Nephron progenitor cell (in vitro differentiated cells): ENCODE results near the gene PSMD2.

Source experiments
- DNase-seq: peaks from one replicate; pipeline ENCODE4 v3.0.0; 2021
- H3K27ac Mint-ChIP-seq: 2 replicates; pipeline ENCODE4 v1.8.0; 2021; ENCODE audit warnings: mild to moderate bottlenecking, moderate library complexity, mixed read lengths
- H3K27me3 Mint-ChIP-seq: 2 replicates; pipeline ENCODE4 v1.8.0; 2021; ENCODE audit warnings: mild to moderate bottlenecking, low read depth, mixed read lengths; ENCODE audit not compliant: poor library complexity
- H3K36me3 Mint-ChIP-seq: 2 replicates; pipeline ENCODE4 v1.8.0; 2021; ENCODE audit warnings: low read depth, mixed read lengths
- H3K4me1 Mint-ChIP-seq: 2 replicates; pipeline ENCODE4 v1.8.0; 2021; ENCODE audit warnings: mixed read lengths
- H3K4me3 Mint-ChIP-seq: 2 replicates; pipeline ENCODE4 v1.8.0; 2021; ENCODE audit warnings: mild to moderate bottlenecking, moderate library complexity, mixed read lengths
- H3K9me3 Mint-ChIP-seq: 2 replicates; pipeline ENCODE4 v1.8.0; 2021; ENCODE audit warnings: mild to moderate bottlenecking, moderate library complexity, mixed read lengths
- CTCF ChIP-seq: fragments of 200-600 bp; sonication (generic); IDR thresholded peaks from 2 replicates; pipeline ENCODE4 v1.5.0; 2021; ENCODE audit warnings: antibody characterized with exemption

The PSMD2 gene

GRCh38 chr3:184333190-184333589 is 34.1 kb downstream of the PSMD2 start:
- Mint-ChIP-seq H3K9me3 (no peaks in the 10 kb centered on the region), H3K27me3 (peaks cover 2% of the 10 kb centered on the region), H3K36me3 (peaks cover 59% of the 10 kb centered on the region), H3K4me3 (no peak overlapping the region), H3K27ac (peak overlapping the region; percentile 87), H3K4me1 (peaks cover 24% of the 10 kb centered on the region)
- no peak for DNase-seq
- no peak for TF ChIP-seq CTCF

- Mint-ChIP-seq H3K27me3 (peaks cover 4% of the 10 kb centered on the region), H3K36me3 (peaks cover 53% of the 10 kb centered on the region), H3K27ac (peak overlapping the region; percentile 40), H3K4me3 (no peak overlapping the region), H3K9me3 (no peaks in the 10 kb centered on the region), H3K4me1 (peaks cover 28% of the 10 kb centered on the region)
- no peak for DNase-seq
- no peak for TF ChIP-seq CTCF
These were observed 34.7 kb downstream of the PSMD2 start for GRCh38 chr3:184333700-184334099.

GRCh38 chr3:184334470-184335158 is 35.6 kb downstream of the PSMD2 start:
- peaks cover 7% of the 10 kb centered on the region for H3K27me3 Mint-ChIP-seq
- H3K36me3 Mint-ChIP-seq: peaks cover 44% of the 10 kb centered on the region
- DNase-seq: no peak
- TF ChIP-seq CTCF: no peak
- peak overlapping the region; percentile 40 for H3K27ac Mint-ChIP-seq
- H3K4me1 Mint-ChIP-seq: peaks cover 35% of the 10 kb centered on the region
- no peaks in the 10 kb centered on the region for H3K9me3 Mint-ChIP-seq
- H3K4me3 Mint-ChIP-seq: peak overlapping the region; percentile 62

GRCh38 chr3:184335291-184335660 is 36.2 kb downstream of the PSMD2 start:
- Mint-ChIP-seq H3K4me3 (peak overlapping the region; percentile 91), H3K27ac (peak overlapping the region; percentile 97), H3K27me3 (peaks cover 7% of the 10 kb centered on the region), H3K36me3 (peaks cover 38% of the 10 kb centered on the region), H3K9me3 (no peaks in the 10 kb centered on the region), H3K4me1 (peaks cover 35% of the 10 kb centered on the region)
- no peak for TF ChIP-seq CTCF
- no peak for DNase-seq

GRCh38 chr3:184335661-184336546 is 36.9 kb downstream of the PSMD2 start:
- Mint-ChIP-seq H3K36me3 (peaks cover 34% of the 10 kb centered on the region), H3K4me3 (peak overlapping the region; percentile 91), H3K9me3 (no peaks in the 10 kb centered on the region), H3K4me1 (peaks cover 35% of the 10 kb centered on the region), H3K27me3 (peaks cover 7% of the 10 kb centered on the region), H3K27ac (peak overlapping the region; percentile 97)
- no peak for TF ChIP-seq CTCF
- DNase-seq: peak; percentile 95
